Endothelial cell (in vitro differentiated cells): ENCODE results near the gene PLEKHA6. TPM values are rescaled to one million over a fixed set of nuclear protein-coding genes. Genes with fewer than 3 reads are reported as not detected.

ENCODE experiments used
- DNase-seq: peaks from one replicate; pipeline ENCODE4 v3.0.0; 2021; ENCODE audit warnings: low spot score
- H3K27ac Mint-ChIP-seq: one replicate; pipeline ENCODE4 v1.8.0; 2021; ENCODE audit warnings: mixed read lengths, inconsistent platforms; ENCODE audit not compliant: unreplicated experiment
- H3K27me3 Mint-ChIP-seq: one replicate; pipeline ENCODE4 v1.8.0; 2021; ENCODE audit warnings: mild to moderate bottlenecking, moderate library complexity, mixed read lengths, inconsistent platforms; ENCODE audit not compliant: unreplicated experiment
- H3K36me3 Mint-ChIP-seq: one replicate; pipeline ENCODE4 v1.8.0; 2021; ENCODE audit warnings: mild to moderate bottlenecking, low read depth, mixed read lengths, inconsistent platforms; ENCODE audit not compliant: unreplicated experiment
- H3K4me1 Mint-ChIP-seq: one replicate; pipeline ENCODE4 v1.8.0; 2021; ENCODE audit warnings: mild to moderate bottlenecking, mixed read lengths, inconsistent platforms; ENCODE audit not compliant: unreplicated experiment
- H3K4me3 Mint-ChIP-seq: one replicate; pipeline ENCODE4 v1.8.0; 2021; ENCODE audit warnings: mild to moderate bottlenecking, mixed read lengths, inconsistent platforms; ENCODE audit not compliant: unreplicated experiment
- H3K9me3 Mint-ChIP-seq: one replicate; pipeline ENCODE4 v1.8.0; 2021; ENCODE audit warnings: mixed read lengths, inconsistent platforms; ENCODE audit not compliant: unreplicated experiment
- CTCF ChIP-seq: fragments of 200-600 bp; sonication (generic); IDR thresholded peaks from one replicate; pipeline ENCODE4 v1.5.0; 2021; ENCODE audit warnings: antibody characterized with exemption; ENCODE audit not compliant: unreplicated experiment
- total RNA-seq: library from RNA; stranded (reverse); fragmentation: NEBNext Ultra II Directional; extraction: Animal tissue kit (Norgen Biotek cat#: 25700); gene quantifications from one replicate; pipeline ENCODE4 v1.2.1, GENCODE V29; 2021; ENCODE audit not compliant: unreplicated experiment

The PLEKHA6 gene
- total RNA-seq, 1 donor from 2014 or later: 3.7 TPM

GRCh38 chr1:204213668-204214662, 145.8 kb downstream of the PLEKHA6 start, which contains the start of gene GOLT1A:
Gene GOLT1A, minus strand, starts transcription at chr1:204213988. Its CDS starts 82 bp downstream, at chr1:204213906.
- H3K27ac Mint-ChIP-seq: no peak within 1 kb of the TSS
- H3K27me3 Mint-ChIP-seq: peaks cover 3% of the 10 kb centered on the region
- peak; percentile 60 for DNase-seq
- H3K4me3 Mint-ChIP-seq: peak within 1 kb of the TSS; percentile 70
- no peaks in the 10 kb centered on the region for H3K36me3 Mint-ChIP-seq
- TF ChIP-seq CTCF: peak; percentile 46
- H3K9me3 Mint-ChIP-seq: no peaks in the 10 kb centered on the region
- peaks cover 3% of the 10 kb centered on the region for H3K4me1 Mint-ChIP-seq

GRCh38 chr1:204212715-204213114, 147.0 kb downstream of the PLEKHA6 start:
- H3K27me3 Mint-ChIP-seq: peaks cover 3% of the 10 kb centered on the region
- no peaks in the 10 kb centered on the region for H3K9me3 Mint-ChIP-seq
- no peak for TF ChIP-seq CTCF
- no peak overlapping the region for H3K4me3 Mint-ChIP-seq
- H3K36me3 Mint-ChIP-seq: no peaks in the 10 kb centered on the region
- peaks cover 4% of the 10 kb centered on the region for H3K4me1 Mint-ChIP-seq
- no peak for DNase-seq
- no peak overlapping the region for H3K27ac Mint-ChIP-seq

GRCh38 chr1:204211046-204211445, 148.7 kb downstream of the PLEKHA6 start:
- H3K4me3 Mint-ChIP-seq: no peak overlapping the region
- peaks cover 3% of the 10 kb centered on the region for H3K27me3 Mint-ChIP-seq
- peaks cover 6% of the 10 kb centered on the region for H3K4me1 Mint-ChIP-seq
- H3K9me3 Mint-ChIP-seq: no peaks in the 10 kb centered on the region
- no peak for DNase-seq
- TF ChIP-seq CTCF: no peak
- no peaks in the 10 kb centered on the region for H3K36me3 Mint-ChIP-seq
- H3K27ac Mint-ChIP-seq: no peak overlapping the region

GRCh38 chr1:204207136-204207616, 152.6 kb downstream of the PLEKHA6 start:
- H3K9me3 Mint-ChIP-seq: no peaks in the 10 kb centered on the region
- DNase-seq: peak; percentile 86
- TF ChIP-seq CTCF: peak; percentile 93
- no peak overlapping the region for H3K4me3 Mint-ChIP-seq
- peaks cover 6% of the 10 kb centered on the region for H3K27me3 Mint-ChIP-seq
- no peaks in the 10 kb centered on the region for H3K36me3 Mint-ChIP-seq
- peaks cover 5% of the 10 kb centered on the region for H3K4me1 Mint-ChIP-seq
- no peak overlapping the region for H3K27ac Mint-ChIP-seq

GRCh38 chr1:204206121-204206520, 153.6 kb downstream of the PLEKHA6 start:
- Mint-ChIP-seq H3K9me3 (no peaks in the 10 kb centered on the region), H3K4me3 (no peak overlapping the region), H3K4me1 (peaks cover 6% of the 10 kb centered on the region), H3K27ac (no peak overlapping the region), H3K36me3 (no peaks in the 10 kb centered on the region), H3K27me3 (peaks cover 8% of the 10 kb centered on the region)
- no peak for DNase-seq
- no peak for TF ChIP-seq CTCF
